GM19467 (cell line): ENCODE measurements around the gene FGF5.
A peak's percentile ranks its signal among the peaks of the same experiment; 100 is the strongest.

Experiments used
- ATAC-seq: cut with Tn5 transposase; IDR thresholded peaks from one replicate; pipeline ENCODE4 v1.9.1; 2021; ENCODE audit warnings: mild to moderate bottlenecking, moderate library complexity; ENCODE audit not compliant: unreplicated experiment

FGF5 gene

DNA sequence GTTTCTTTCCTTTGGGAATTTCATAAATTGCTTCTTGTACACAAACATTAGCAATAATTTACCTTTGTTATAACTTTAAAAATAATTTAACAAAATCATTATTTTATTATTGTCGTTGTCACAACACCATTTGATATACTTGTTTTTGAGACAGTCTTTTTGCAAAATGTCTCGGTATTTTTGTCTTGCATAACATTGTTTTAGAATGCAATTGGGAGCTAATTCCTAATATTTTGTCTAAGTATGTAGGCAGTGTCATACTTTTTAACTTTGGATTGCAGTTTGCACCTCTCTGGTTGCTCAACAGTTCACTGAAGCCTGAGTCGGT is 68.7 kb downstream of the FGF5 start:
- no peak for ATAC-seq

DNA sequence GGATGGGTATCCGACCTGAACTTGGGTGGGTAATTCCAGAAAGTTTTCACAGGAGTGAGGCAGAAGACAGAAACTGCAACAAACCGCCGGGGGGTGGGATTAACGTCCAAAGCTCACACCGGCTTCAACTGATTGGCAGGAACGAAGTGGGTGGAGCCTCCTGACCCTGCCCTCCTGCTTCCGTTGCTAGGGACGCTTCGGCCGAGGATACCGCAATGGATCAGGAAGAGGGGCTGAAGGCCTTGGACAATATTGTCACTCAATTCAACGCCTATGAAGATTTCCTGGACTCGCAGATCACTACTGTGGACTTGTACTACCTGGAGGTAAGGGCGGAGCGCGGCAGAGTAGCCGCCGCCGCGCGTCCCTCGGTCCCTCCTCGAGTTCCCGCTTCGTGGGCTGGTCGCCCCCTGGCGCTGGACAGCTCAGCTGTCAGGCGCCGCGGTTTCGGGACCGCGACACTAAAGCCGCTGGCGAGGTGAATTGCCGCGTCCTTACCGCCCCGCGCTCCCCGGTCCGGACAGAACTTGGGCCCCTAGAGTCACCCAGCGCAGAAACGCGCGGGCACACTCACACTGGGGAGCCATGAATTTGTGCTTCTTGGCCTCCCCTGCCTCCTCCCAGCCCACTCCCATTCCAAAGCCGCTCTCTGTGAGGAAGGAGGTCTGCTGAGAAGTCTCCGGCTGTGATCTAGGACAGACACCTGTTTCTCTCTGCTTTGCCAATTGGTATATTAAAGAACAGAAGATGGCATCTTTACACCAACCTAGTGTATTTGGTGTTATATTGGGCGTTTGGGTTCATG is 69.3 kb downstream of the FGF5 start, which contains the start of gene CFAP299:
Gene CFAP299 (plus strand): TSS at position 177 of the 805 bp plus-strand sequence.
- peak; percentile 99 for ATAC-seq

DNA sequence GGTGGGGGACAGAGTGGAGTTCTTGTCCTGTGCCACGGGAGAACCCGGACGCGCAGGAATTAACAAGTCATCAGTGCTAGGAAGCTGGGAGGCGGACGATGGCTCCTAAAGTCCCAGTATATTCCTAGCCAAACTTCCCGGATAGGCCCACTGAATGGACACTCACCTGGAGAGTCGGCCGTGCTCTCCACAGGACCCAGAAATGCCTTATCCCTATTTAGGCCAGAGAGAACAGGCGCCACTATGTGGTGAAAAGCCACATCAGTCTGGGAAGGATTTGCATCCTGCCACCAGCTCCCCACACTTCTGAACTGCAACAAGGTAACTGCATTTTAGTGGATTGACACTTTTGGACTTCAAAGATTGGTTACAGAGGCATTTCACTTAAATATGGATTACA is 70.1 kb downstream of the FGF5 start:
- ATAC-seq, result no peak

DNA sequence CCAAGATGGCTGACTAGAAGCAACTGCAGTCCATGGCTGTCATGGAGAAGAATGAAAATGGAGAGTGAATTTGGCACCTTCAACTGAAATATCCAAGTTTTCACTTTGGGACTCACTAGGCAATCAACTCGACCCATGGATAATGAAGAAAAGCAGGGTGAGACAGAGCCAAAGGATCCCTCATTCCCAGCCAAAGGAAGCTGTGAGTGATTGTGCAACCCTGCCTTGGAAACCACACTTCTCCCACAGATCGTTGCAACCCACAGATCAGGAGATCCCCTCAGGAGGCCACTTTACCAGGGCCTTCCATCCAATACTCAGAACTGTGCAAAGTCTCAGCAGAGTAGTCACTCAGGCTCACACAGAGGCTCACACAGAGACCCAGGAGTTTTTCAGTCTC is 73.6 kb downstream of the FGF5 start:
- ATAC-seq, result no peak
